CD14-positive monocyte (primary cell): ENCODE results near the gene PCCB. TPM values are rescaled to one million over a fixed set of nuclear protein-coding genes. Genes with fewer than 3 reads are reported as not detected.

Experiments
- DNase-seq, 3 donors: peaks; one replicate each; pipeline ENCODE4 v3.0.0-alpha.2; 2011 to 2022
- H2AFZ ChIP-seq: 2 replicates; pipeline ENCODE4 v1.6.0; 2012; ENCODE audit warnings: mild to moderate bottlenecking, low read depth, low read length, inconsistent platforms; ENCODE audit not compliant: insufficient read depth, poor library complexity, severe bottlenecking
- H3K27ac ChIP-seq, 2 donors: 1 replicate in 1 of 2; 2 replicates in 1 of 2; pipeline ENCODE4 v1.5.1; 2012 to 2013; ENCODE audit warnings: low read length in 2 of 2, control low read depth in 1 of 2, inconsistent platforms in 1 of 2, low read depth in 1 of 2, mild to moderate bottlenecking in 1 of 2
- H3K27me3 ChIP-seq, 2 donors: one replicate each; pipeline versions ENCODE4 v1.6.0 to v1.6.1; 2011 to 2013; ENCODE audit warnings: low read length in 2 of 2; ENCODE audit not compliant: control insufficient read depth in 2 of 2, insufficient read depth in 2 of 2
- H3K36me3 ChIP-seq, 2 donors: replicated peaks in 1 of 2; 1 replicate in 1 of 2; 2 replicates in 1 of 2; pipeline versions ENCODE4 v1.5.1 to v1.6.1; 2012 to 2013; ENCODE audit warnings: low read length in 2 of 2, control low read depth in 1 of 2, inconsistent platforms in 1 of 2, mild to moderate bottlenecking in 1 of 2; ENCODE audit not compliant: insufficient read depth in 2 of 2, control insufficient read depth in 1 of 2
- H3K4me1 ChIP-seq, 2 donors: 1 replicate in 1 of 2; 2 replicates in 1 of 2; pipeline versions ENCODE4 v1.5.1 to v1.6.1; 2012 to 2013; ENCODE audit warnings: low read length in 2 of 2, control low read depth in 1 of 2, inconsistent platforms in 1 of 2, mild to moderate bottlenecking in 1 of 2, moderate library complexity in 1 of 2; ENCODE audit not compliant: insufficient read depth in 2 of 2, control insufficient read depth in 1 of 2
- H3K4me2 ChIP-seq: replicated peaks from 2 replicates; pipeline ENCODE3; 2012; ENCODE audit warnings: low read length, moderate library complexity, mild to moderate bottlenecking; ENCODE audit not compliant: poor library complexity, severe bottlenecking; ENCODE audit errors: extremely low read depth
- H3K4me3 ChIP-seq, 3 experiments: fragments of 200-600 bp in 1 of 3; sonication (generic) in 1 of 3; replicated peaks in 1 of 3; 1 replicate in 2 of 3; 2 replicates in 1 of 3; pipeline ENCODE4 v1.5.1; 2011 to 2013; ENCODE audit warnings: low read length in 3 of 3, mild to moderate bottlenecking in 3 of 3, control low read depth in 2 of 3, low read depth in 2 of 3, inconsistent platforms in 1 of 3, moderate library complexity in 1 of 3
- H3K79me2 ChIP-seq: 2 replicates; pipeline ENCODE4 v1.6.0; 2012; ENCODE audit warnings: mild to moderate bottlenecking, control low read depth, inconsistent platforms, low read length, moderate library complexity; ENCODE audit not compliant: insufficient read depth
- H3K9ac ChIP-seq: 2 replicates; pipeline ENCODE4 v1.6.0; 2017; ENCODE audit warnings: low read length, mild to moderate bottlenecking; ENCODE audit not compliant: insufficient read depth, poor library complexity, severe bottlenecking
- H3K9me3 ChIP-seq, 2 donors: replicated peaks in 1 of 2; 1 replicate in 1 of 2; 2 replicates in 1 of 2; pipeline versions ENCODE4 v1.5.1 to v1.6.1; 2012 to 2013; ENCODE audit warnings: low read length in 2 of 2, control low read depth in 1 of 2; ENCODE audit not compliant: control insufficient read depth in 1 of 2, insufficient read depth in 1 of 2
- H4K20me1 ChIP-seq: 2 replicates; pipeline ENCODE4 v1.6.0; 2012; ENCODE audit warnings: mild to moderate bottlenecking, low read length, control low read depth, moderate library complexity; ENCODE audit not compliant: insufficient read depth
- H3K27ac Mint-ChIP-seq, 7 donors: one replicate each; pipeline ENCODE4 v1.8.0; 2020; ENCODE audit warnings: mild to moderate bottlenecking in 7 of 7, mixed read lengths in 7 of 7, moderate library complexity in 6 of 7, inconsistent platforms in 2 of 7
- H3K27me3 Mint-ChIP-seq, 3 donors: one replicate each; pipeline ENCODE4 v1.8.0; 2021 to 2022; ENCODE audit warnings: low read depth in 3 of 3, mild to moderate bottlenecking in 3 of 3, mixed read lengths in 3 of 3, moderate library complexity in 3 of 3, inconsistent platforms in 1 of 3
- H3K36me3 Mint-ChIP-seq, 2 donors: one replicate each; pipeline ENCODE4 v1.8.0; 2020; ENCODE audit warnings: mixed read lengths in 2 of 2, inconsistent platforms in 1 of 2, mild to moderate bottlenecking in 1 of 2
- H3K4me1 Mint-ChIP-seq: one replicate; pipeline ENCODE4 v1.8.0; 2020; ENCODE audit warnings: mild to moderate bottlenecking, mixed read lengths
- H3K4me3 Mint-ChIP-seq, 2 donors: one replicate each; pipeline ENCODE4 v1.8.0; 2020; ENCODE audit warnings: mild to moderate bottlenecking in 2 of 2, mixed read lengths in 2 of 2, moderate library complexity in 1 of 2
- H3K9me3 Mint-ChIP-seq, 7 donors: one replicate each; pipeline ENCODE4 v1.8.0; 2020 to 2022; ENCODE audit warnings: mixed read lengths in 7 of 7, mild to moderate bottlenecking in 6 of 7, moderate library complexity in 6 of 7, inconsistent platforms in 2 of 7
- WGBS: methylation state at CpG from one replicate; pipeline ENCODE4 v1.1.5; 2013; ENCODE audit warnings: missing lambda C conversion rate; ENCODE audit not compliant: insufficient coverage; 5-methylcytosine and 5-hydroxymethylcytosine counted together
- intact Hi-C, 2 donors: fragments of 100-400 bp; cut with micrococcal nuclease; formaldehyde crosslinking; loops; one replicate each; pipeline versions ENCODE4 v1.15.0 to v1.15.1; 2023
- polyA plus RNA-seq, 3 donors: library from polyadenylated mRNA; depleted of rRNA in 1 of 3; unstranded in 2 of 3; stranded (reverse) in 1 of 3; fragments of 300-500 nt in 2 of 3; fragments of >200 nt in 1 of 3; fragmentation: Illumina TruSeq in 2 of 3; gene quantifications; 1 replicate in 2 of 3; 2 replicates in 1 of 3; pipeline ENCODE4 v1.2.3, GENCODE V29; 2012 to 2021
- TF ChIP-seq, protein P1 (sequence below): fragments of 200-600 bp; IDR thresholded peaks from one replicate; pipeline ENCODE4 v1.8.0; 2022; ENCODE audit warnings: antibody characterized with exemption, mild to moderate bottlenecking

PCCB gene
- polyA plus RNA-seq, 3 donors, result 13.1 to 41.7 (median 31.6) TPM

DNA sequence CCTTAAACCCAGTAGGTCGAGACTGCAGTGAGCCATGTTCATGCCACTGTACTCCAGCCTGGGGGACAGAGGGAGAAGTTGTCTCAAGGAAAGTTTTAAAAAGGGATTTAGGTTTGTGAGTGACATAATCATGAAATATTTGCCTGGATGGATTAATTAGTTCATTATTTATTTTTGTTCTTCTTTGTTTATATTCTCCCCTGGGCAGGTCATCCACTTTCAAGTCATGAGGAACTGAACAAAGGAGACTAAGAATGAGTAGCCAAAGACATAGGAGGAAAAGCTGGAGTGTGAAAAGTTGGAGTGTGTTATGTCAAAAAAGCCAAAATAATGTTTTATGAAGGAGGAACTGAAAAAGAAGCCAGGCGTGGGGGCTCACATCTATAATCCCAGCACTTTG is 17.7 kb upstream of the PCCB start:
- Histone ChIP-seq H4K20me1 (no peaks in the 10 kb centered on the region), H3K79me2 (no peaks in the 10 kb centered on the region), H2AFZ (no peak overlapping the region), H3K4me1 (no peaks in the 10 kb centered on the region), H3K4me3 (no peak overlapping the region), H3K4me2 (no peak overlapping the region), H3K9ac (no peak overlapping the region), H3K27ac (no peak overlapping the region), H3K36me3 (no peaks in the 10 kb centered on the region), H3K9me3 (no peaks in the 10 kb centered on the region), H3K27me3 (no peaks in the 10 kb centered on the region)
- Mint-ChIP-seq H3K36me3 (no peaks in the 10 kb centered on the region), H3K27ac (no peak overlapping the region), H3K27me3 (peaks cover 0 to 3% (median 2%) of the 10 kb centered on the region in 3 donors), H3K9me3 (no peaks in the 10 kb centered on the region), H3K4me3 (no peak overlapping the region), H3K4me1 (no peaks in the 10 kb centered on the region)
- WGBS, result 75% methylated on average over 1 of the region's 2 CpGs
- intact Hi-C loops, result no loop called here
- TF ChIP-seq, protein P1, sequence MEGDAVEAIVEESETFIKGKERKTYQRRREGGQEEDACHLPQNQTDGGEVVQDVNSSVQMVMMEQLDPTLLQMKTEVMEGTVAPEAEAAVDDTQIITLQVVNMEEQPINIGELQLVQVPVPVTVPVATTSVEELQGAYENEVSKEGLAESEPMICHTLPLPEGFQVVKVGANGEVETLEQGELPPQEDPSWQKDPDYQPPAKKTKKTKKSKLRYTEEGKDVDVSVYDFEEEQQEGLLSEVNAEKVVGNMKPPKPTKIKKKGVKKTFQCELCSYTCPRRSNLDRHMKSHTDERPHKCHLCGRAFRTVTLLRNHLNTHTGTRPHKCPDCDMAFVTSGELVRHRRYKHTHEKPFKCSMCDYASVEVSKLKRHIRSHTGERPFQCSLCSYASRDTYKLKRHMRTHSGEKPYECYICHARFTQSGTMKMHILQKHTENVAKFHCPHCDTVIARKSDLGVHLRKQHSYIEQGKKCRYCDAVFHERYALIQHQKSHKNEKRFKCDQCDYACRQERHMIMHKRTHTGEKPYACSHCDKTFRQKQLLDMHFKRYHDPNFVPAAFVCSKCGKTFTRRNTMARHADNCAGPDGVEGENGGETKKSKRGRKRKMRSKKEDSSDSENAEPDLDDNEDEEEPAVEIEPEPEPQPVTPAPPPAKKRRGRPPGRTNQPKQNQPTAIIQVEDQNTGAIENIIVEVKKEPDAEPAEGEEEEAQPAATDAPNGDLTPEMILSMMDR, result no peak
- no peak for DNase-seq

DNA sequence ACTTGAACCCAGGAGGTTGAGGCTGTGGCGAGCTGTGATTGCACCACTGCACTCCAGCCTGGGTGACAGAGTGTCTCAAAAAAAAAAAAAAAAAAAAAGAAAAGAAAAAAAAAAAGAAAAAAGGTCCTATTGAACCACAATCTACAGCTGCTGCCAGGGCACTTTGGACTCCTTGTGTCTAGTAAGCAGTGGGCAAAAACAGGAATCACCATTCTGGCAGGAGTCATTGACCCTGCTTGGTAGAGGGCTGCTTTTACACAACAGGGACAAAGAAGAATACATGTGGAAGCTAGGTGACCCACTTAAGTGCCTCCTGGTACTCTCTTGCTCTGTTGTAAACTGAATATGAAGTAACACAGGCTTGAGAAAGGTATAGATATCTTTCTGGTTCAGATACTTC is 14.6 kb upstream of the PCCB start:
- TF ChIP-seq, protein P1, result no peak
- no peak overlapping the region for H3K27ac ChIP-seq
- intact Hi-C loops, result no loop called here
- DNase-seq, result no peak
- Mint-ChIP-seq H3K36me3 (no peaks in the 10 kb centered on the region), H3K4me1 (no peaks in the 10 kb centered on the region), H3K27me3 (peaks cover 2 to 5% (median 3%) of the 10 kb centered on the region in 3 donors), H3K27ac (no peak overlapping the region), H3K9me3 (no peaks in the 10 kb centered on the region), H3K4me3 (no peak overlapping the region)
- H3K27me3 ChIP-seq, result no peaks in the 10 kb centered on the region
- H3K36me3 ChIP-seq, result no peaks in the 10 kb centered on the region
- no peak overlapping the region for H3K4me3 ChIP-seq
- no peaks in the 10 kb centered on the region for H4K20me1 ChIP-seq
- H3K79me2 ChIP-seq, result no peaks in the 10 kb centered on the region
- no CpG with 5 or more reads among the region's 1 CpG for WGBS
- H3K4me1 ChIP-seq, result no peaks in the 10 kb centered on the region
- H3K4me2 ChIP-seq, result no peak overlapping the region
- H2AFZ ChIP-seq, result no peak overlapping the region
- no peaks in the 10 kb centered on the region for H3K9me3 ChIP-seq
- H3K9ac ChIP-seq, result no peak overlapping the region
